Activated naive CD8-positive, alpha-beta T cell treated with anti-CD3 and anti-CD28 coated beads, Interleukin-2, amount 50 U/mL, for 16 hours (primary cell): ENCODE results near the gene TBCD.

Experiments
- DNase-seq: peaks from one replicate; pipeline ENCODE4 v3.0.0-alpha.2; 2020; ENCODE audit warnings: low read depth, low spot score

TBCD gene

GRCh38 chr17:82810644-82811430, 59.0 kb downstream of the TBCD start:
- no peak for DNase-seq

GRCh38 chr17:82812058-82812457, 60.2 kb downstream of the TBCD start:
- DNase-seq = no peak

- no peak for DNase-seq
These were observed 60.7 kb downstream of the TBCD start for GRCh38 chr17:82812601-82813000.

DNA sequence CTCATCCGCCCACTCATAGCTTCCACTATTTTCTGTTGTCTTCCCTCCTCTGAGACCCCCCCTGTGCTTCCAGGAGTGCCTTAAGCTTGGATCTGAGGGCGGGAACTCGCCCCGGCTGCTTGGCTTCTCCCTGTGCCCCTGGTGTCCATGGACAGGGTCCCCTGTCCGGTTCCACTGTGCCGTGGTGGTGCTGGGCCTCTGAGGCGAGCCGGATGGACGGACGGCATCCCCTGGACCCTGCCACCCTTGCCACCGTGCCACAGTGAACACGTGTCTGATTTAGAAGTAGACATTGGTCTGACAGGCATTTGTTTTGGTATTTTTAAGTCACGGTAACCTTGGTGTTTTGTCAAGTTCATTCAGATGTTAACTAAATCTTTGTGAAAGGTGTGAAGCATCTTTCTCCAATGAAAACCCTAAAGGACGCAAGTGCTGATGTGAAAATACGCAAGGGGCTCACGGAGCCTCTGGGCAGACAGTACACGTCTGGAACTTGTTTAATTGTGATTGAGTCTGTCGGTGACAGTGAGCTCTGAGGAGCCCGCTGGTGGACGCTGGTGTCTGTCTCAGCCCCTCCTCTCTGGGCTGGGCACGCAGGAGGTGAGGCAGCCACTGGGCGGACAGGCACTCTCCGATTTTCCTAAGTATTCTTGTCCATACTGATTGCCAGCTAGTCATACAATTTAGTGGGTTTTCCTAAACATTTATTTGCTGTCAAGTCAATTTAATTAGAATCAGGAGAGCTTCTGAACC, 61.6 kb downstream of the TBCD start:
- DNase-seq = no peak

- DNase-seq = no peak
These were observed 63.0 kb downstream of the TBCD start for GRCh38 chr17:82814834-82815233.

GRCh38 chr17:82815354-82815753, 63.5 kb downstream of the TBCD start:
- DNase-seq = no peak

- DNase-seq = no peak
These were observed 64.0 kb downstream of the TBCD start for GRCh38 chr17:82815790-82816305.

- no peak for DNase-seq
These were observed 64.5 kb downstream of the TBCD start for GRCh38 chr17:82816358-82816757.

DNA sequence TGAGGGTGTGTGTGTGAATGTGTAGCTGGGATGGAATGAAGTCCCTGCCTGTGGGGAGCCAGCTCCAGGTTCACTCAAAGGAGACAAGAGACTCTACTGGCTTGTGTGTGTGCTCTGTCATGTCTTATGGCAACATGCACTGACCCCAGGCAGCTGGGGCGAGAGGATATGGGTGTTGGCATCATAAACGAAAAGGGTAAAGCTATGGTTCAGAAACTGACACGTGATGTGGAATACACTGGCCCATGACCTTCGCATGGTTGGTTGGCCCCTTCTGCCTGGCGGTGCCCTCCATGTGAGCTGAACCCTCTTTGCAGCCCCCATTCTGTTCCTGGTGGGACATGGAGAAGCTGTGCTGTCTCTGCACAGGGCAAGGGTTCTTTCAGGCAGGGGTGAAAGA, 66.1 kb downstream of the TBCD start:
- DNase-seq = no peak

GRCh38 chr17:82820278-82821251, 68.7 kb downstream of the TBCD start:
- no peak for DNase-seq

- no peak for DNase-seq
These were observed 69.7 kb downstream of the TBCD start for GRCh38 chr17:82821554-82821953.

GRCh38 chr17:82822281-82822680, 70.4 kb downstream of the TBCD start:
- no peak for DNase-seq

DNA sequence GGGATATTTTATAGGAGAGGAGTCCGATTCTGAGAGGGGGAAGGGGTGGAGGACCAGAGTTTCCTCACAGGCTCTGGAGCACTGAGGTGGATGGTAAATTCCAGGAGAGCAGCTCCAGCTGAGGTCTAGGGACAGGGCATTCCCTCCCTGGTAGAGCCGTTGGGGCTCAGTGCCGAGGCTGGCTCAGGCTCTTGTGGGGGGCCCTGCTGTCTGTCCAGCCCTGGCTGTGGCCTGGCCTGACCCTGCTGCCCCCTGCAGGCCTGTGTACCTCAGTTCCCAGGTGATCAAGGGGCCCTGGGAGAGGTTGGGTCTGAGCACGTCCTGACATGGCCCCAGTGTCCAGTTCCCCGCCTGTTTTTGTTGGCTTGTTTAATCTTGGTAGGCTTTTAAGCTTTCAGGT, 71.1 kb downstream of the TBCD start:
- no peak for DNase-seq

GRCh38 chr17:82825540-82826124, 73.8 kb downstream of the TBCD start:
- no peak for DNase-seq

DNA sequence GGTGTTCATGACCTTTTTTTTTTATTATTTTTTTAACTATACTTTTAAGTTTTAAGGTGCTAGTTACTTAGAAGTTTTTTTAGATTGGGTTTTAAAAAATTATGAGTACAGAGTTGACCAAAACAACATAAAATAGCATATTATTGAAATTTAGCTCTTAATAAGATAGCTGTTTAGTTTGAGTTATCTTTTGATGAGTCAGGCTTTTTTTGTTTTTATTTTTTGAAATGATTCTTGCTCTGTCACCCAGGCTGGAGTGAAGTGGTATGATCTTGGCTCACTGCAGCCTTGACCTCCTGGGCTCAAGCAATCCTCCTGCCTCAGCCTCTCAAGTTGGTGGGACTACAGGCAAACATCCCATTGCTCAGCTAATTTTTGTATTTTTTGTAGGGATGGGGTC, 74.3 kb downstream of the TBCD start:
- no peak for DNase-seq

GRCh38 chr17:82826956-82827355, 75.1 kb downstream of the TBCD start:
- DNase-seq = no peak

DNA sequence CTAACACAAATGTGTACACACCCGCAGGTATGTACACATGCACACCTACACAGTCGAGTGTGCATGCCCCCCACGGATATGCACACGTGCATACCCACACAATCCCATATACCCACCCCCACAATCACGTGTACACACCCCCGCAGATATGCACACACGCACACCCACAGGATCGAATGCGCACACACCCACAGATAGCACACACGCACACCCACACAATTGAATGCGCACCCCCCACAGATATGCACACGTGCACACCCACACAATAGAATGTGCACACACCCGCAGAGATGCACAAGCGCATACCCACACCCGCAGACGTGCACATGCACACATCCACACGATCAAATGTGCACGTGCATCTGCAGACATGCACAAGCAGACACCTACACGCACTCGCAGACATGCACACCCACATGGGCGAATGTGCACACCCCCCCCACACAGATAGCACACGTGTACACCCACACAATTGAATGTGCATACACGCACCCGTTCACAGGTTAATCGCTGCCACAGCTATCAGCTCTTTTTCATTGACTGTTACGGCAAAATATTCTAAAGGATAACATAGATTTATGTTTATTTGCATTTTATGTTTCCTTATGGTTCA, 77.1 kb downstream of the TBCD start:
- no peak for DNase-seq

DNA sequence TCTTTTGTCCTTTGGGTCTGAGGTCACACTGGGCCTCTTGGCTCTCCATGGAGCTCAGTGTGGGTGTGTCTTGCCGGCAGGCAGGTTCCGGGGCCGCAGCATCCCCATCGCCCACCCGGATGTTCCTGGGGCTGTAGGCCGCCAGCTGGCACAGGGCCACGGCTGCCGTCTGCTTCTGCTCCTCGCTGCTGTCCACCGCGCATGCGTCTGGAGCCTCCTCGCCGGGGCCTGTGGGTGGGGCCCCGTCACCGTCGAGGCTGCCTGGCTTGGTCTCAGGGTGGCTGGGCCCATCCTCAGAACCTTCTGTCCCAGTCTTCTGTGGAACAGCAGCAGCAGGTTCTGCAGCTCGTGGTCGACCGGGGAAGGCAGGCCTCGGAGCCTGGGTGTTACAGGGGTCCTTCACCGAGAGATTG, 78.4 kb downstream of the TBCD start:
- no peak for DNase-seq

DNA sequence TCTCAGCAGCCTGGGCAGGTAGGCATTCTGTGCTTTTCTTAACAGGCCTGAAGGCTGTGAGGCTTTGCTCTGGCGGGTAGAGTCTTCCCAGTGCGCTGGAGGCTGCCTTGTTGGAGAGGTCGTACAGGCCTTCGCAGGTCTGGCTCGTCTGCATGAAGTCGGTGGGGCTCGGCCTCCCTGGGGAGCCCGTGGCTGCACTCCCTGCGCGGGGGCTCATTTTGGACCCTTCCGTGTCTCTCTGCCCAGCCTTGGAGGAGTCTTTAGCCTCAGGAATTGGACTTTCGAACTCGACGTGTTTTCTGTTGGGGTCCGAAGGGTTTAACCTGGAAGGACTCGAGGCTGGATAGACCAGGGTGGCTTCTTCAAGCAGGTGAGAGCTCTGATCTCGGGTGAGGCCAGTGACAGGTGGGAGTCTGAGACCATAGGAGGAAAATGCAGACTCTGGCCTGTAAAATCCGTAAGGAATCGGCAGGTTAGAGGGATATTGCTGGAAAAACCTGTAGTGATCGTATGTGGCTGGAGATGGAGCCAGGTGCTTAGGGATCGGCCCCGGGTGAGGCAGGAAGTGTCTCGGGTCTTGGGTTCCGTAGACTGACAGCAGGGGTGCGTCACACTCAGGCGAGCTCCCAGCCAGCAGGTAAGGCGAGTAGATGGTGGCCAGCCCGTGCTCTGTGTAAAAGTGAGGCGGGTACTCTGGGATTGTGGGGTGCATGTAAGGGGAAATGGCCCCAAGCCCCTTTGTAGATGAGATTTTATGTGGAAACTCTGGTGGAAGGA, 79.4 kb downstream of the TBCD start:
- no peak for DNase-seq

- DNase-seq = no peak
These were observed 79.9 kb downstream of the TBCD start for GRCh38 chr17:82831818-82832200.
